ENCODE data around the gene SLC66A1.

The SLC66A1 gene

DNA sequence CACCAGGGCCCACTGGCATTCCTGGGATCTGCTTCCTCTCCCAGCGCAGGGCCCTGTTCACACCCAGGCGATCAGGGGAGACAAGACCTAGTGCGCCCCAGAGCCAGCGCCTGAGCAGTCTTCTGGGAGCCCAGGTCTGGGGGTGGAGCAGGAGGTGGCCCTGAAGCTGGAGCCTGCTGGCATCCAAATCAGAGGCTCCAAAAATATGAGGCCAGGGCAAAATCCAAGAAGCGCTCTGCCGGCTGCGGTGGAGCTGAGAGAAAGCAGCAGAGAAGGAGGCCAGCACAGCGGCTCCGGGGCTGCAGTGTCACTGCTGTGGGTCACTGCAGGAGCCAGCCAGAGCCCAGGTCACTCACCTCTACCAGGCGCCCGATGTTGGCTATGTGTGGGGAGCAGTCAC is 32.7 kb downstream of the SLC66A1 start:
- DNase-seq, result no peak

DNA sequence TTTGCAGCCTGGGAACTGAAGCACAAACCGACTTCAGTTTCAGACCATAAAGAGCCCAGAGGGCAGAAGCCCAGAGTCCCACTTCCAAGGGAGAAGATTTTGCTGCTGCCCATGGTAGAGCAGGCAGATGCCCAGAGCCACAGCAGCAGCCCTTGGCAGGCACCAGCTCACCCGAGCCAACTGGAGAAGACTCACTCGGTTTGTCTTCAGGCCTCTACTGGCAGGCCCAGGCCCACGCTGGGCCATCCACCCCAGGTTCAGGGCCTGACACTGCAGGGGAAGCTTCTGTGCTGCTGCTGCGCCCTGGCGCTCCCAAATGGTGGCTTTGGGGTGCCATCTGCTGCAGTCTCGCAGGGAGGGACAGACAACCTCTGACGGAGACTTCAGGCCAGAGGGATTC is 33.3 kb downstream of the SLC66A1 start:
- DNase-seq, result no peak

DNA sequence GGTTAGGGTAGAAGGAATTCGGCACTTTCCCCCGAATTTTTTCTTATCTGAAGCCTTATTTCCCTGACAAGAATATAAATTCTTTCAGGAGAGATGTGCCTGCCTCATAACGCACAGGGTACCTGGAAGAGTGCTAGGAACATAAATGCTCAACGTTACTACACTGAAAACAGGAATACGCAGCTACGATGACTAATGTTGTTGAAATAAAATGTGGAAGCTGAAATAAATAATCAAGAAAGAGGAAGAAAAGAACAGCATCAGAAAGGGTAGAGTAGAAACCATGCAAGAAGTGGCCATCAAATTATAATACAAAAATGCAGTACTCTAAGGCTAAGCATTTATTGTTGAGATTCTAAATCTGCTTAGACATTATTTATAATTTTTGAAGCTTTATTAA is 33.9 kb downstream of the SLC66A1 start:
- no peak for DNase-seq

DNA sequence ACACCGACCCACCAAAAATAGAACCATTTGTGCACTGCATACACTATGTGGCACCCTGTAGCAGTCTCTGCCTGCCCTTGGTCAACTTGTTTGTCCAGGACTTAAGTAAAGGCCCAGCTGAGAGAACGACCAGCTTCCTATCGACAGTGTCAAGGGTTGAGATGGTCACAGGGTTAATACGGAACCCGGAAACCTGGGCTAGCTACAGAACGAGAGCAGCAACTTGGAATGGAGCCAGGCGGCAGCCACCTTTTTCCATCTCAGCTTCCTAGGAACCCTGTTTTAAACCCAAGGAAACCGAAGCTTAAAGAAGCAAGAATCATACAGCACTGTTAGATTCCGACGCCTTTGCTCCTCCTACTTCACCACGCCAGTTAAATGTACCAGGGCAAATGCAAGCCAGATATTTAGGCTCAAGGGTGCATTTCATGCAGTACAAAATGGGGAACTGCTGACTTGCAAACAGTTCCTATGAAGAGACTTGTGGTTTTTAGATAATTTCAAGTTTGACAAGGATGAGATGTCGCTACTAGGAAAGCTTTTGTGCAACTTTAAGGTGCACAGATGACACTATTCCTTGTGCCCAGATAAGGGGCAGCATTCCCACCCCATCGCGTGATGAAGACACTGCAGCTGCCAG is 35.5 kb downstream of the SLC66A1 start:
- no peak for DNase-seq

DNA sequence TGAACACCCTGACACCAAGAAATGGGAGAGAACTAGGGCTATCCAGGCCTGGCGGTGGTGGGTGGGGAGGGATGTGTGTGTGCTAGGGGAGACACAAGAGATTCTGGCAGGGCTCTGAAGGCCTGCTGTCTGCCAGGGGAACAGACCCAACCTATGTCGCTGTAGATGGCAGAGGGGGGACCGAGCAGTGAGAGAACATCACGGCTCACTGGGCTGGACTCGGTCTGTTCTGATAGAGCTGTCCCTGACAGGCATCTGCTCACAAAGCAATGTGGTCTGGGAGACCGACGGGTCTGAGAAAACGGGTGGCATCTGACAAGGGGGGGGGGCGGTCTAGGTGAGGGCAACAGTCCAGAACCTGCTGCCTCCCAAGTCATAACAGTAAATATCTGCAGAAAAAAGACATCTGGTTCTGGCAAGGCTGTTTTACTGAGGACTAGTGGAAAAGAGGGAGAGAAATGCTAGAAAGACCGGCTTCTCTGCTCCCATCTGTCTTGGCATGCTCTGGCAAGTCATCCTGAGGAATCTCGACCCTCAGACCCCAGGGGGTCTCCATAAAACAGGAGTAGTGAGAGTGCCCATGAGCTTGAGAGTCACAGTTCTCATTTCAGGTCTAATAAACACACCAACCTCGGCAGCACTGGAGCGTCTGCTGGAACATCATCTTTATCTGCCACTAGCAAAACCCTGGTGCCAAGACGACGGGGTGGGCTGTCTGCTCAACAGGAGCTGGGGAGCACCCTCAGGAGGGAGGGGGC is 36.5 kb downstream of the SLC66A1 start:
- DNase-seq, result no peak

DNA sequence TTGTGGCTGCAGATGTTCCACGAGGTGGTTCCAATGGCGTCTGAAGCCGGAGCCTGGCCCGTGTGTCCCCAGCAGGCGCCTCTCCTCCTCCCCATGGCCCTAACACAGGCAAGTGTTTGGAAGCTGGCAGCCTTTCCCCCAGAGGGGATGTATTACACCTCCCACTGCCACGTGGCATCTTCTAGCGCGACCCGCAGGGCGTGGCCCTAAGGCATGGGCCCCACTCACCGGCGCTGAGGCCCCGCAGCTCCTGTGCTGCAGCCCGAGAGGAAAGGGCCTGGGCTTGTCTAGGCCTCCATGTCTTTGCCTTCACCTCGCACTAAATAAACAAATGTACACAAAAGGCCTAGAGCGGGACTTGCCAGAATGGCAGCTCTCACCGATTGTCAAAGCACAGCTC is 37.9 kb downstream of the SLC66A1 start:
- DNase-seq, result no peak

DNA sequence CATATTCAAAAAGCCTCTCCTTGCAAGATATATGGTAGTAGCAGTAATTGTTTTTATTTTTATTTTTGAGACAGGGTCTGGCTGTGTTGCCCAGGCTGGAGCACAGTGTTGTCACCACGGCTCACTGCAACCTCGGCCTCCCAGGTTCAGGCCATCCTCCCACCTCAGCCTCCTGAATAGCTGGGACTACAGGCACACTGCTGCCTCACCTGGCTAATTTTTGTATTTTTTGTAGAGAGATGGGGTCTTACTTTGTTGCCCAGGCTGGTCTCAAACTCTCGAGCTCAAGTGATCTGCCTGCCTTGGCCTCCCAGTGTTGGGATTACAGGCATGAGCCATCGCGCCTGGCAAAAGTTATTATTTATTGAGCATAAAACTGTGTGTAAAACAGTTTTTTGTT is 38.4 kb downstream of the SLC66A1 start:
- DNase-seq, result no peak

DNA sequence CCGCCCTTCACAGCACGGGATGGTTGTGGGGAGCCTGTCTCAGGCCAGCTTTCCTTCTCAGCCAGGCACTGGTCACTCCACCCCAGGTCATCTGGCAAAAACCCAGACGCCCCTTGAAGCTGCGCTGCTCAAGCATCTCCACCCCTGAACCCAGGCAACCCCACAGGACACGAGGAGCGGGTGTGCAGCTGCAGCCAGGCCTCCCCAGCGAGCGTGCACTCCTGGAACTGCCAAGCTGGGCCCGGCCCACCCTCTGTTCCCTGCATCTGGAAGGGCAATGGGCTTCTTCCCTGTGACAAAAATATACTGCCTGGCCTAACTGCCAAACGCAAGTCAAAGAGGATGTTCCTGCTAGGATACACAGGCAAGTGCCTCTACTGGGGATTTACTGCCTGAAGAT is 39.7 kb downstream of the SLC66A1 start:
- DNase-seq, result no peak

DNA sequence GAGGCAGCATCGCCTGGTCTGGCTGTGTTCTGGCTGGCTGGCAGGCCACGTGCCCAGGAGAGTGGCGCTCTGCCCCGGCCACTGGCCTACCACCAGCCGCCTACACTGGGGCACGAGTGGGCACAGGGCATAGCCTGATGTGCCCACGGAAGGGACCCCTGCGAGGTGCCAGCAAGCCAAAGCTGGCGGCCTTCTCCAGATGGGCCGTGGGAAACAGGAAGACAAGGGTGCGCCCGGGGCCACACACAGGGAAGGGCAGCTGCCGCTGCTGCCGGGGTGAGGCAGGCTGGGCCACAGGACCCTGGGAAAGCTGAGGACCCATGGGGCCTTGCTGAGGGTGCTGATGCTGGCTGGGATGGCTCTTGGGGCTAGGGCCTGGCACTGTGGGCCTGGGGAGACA is 40.7 kb downstream of the SLC66A1 start:
- no peak for DNase-seq

DNA sequence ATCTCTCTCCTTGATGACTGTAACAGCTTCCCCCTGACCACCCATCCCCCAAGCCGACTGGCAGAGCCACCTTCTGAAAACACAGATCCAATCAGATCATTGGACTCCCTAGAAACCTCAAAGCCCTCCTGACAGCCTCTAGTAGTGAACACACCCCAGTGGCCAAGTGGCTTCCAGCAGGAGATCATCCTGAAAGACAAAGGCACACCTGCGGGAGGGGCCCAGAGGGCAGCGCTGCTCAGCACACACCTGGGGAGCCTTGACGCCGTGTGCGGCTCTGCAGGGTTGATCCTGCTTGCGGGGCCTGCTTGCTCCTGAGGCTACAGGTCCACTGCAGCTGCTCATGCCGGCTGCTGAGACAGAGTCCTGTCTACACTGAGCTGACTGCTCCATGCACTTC is 41.5 kb downstream of the SLC66A1 start:
- no peak for DNase-seq

DNA sequence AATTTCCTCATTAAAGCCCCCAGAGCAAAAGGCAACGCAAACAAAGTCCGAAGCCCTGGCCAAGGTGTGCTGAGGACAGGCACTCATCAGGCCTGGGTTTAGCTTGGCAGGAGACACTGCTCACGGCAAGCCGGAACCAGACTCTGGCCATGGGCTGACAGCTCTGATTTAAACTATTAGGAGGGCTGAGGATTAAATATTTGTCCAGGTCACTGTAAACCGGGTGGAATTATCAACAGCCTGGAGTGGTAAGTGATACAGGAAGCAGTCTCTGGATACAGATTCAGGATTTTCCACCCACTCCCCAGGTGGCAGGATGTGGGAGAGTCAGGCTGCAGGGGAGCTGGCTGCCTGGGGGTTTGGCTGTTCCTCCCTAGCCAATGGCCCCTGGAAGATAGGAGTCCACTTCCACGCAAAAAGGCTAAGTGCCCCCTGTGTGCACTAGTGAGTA is 42.4 kb downstream of the SLC66A1 start:
- DNase-seq, result no peak

DNA sequence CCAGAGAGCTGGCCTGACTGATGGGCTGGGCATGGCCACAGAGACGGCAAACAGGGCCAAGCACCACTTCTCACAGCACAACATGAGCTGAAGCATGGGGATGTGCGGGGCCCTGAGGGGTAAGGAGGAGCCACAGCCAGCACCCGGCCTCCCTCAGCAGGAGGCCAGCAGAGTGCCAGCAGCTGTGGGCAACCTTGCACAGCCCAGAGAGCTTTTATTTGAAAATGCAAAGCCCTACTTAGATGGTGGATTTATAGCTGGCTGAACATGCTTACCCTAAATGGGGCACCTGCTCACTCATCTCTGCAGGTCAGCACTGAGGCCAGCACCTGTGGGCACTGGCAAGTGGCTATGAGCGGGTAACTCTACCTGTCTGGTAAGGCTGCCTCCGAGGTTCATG is 44.1 kb downstream of the SLC66A1 start:
- no peak for DNase-seq

DNA sequence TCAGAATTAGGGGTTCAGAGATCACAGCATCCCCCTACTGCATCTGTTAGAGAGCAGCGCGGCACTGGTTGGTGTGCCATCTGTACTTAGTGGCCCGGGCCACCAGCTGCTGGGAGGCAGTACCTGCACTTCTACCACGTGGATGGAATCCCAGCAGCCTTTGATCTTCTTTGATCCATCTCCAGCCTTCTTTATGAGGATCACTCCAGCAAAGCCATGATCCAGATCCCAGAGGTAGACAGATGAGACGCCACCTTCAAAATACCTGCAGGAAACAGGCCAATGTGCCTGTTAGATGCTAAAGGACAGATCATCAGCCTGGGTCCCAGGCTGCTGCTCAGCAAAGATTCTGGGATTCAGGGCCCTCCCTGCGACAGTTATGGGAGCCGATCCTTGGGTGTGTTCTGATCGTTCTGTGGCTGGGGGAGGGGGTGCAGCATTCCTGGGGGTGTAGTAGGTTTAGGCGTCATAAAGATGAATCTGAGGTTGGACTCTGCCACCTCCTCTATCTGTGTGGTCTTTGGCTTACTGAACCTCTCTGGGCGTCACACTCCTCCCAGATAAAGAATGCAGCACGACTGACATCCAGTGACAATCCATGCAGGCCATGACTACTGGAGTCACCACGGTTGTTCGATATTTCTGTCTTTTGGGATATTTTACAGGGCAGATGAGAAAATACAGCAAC is 45.3 kb downstream of the SLC66A1 start:
- DNase-seq, result no peak

DNA sequence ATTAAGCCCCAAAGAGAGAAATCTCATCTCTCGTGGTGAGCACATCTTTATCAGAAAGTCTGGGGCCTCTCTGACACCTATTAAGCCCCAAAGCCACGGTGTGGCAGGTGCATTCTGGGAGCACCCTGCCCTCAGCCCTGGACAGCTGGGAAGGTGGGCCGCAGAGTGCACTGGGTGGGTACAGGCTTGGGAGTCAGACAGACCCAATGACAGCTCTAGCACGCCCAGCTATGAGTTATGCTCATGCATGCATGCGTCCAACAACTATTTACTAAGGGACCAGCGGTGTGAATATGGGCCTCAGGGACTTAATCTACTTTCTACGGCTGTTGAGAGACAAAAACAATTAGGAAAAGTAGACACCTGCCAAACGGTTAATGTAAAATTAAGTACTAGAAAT is 46.6 kb downstream of the SLC66A1 start:
- DNase-seq, result no peak

DNA sequence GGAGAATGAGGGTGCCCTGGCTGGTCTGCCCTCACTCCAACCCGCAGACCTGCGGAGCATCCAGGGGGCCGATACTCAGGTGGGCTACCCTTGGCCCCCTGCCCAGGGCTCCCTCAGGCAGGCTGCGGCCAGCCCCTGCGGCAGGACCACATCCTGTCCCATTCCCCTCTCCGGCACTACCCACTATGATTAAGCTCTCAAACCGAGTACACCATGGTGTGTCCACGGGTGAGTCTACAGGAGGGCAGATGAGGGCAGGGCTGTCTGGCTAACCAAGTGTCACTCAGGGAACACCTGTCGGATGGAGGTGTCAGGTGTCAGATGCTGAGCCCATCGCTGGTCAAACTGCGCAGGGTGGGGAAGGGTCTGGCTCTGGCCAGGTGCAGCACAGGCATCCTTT is 47.2 kb downstream of the SLC66A1 start:
- no peak for DNase-seq

DNA sequence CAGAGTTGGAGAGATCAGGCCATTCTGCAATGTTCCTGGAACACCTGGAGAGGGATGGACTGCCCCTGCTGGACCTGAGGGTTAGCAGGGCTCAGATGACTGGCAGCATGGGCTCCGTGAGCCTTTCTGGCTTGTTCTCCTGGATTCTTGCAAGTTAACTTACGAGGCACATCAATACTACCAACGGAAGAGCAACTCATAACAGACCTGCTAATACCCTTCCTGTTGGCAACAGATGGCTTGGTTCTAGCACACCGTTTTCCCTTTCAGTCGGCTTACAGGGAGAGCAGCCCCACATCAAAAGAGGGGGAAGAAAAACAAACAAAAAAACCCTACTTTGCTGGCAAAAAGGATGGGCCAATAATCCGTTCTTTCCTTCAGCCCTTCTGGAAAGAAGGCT is 47.9 kb downstream of the SLC66A1 start:
- DNase-seq, result no peak

DNA sequence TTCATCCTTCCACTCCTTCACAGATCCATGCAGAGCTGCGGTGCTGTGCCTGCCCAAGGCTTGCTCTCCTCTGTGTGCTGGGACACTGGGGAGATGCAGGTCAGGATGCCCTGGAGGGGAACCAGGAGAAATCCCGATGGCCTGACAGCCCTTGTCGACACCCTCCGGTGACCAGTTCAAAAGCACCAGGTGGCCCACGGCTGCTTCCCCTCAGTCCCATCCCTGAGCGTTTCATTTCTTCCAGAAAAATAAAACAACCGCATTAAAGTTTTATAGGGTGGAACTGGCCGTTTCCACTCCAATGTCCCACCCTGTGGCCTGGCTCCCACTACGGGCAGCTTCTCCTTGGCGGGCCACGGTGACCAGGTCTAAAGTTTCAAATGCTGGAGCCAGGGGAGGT is 48.3 kb downstream of the SLC66A1 start:
- DNase-seq, result no peak

DNA sequence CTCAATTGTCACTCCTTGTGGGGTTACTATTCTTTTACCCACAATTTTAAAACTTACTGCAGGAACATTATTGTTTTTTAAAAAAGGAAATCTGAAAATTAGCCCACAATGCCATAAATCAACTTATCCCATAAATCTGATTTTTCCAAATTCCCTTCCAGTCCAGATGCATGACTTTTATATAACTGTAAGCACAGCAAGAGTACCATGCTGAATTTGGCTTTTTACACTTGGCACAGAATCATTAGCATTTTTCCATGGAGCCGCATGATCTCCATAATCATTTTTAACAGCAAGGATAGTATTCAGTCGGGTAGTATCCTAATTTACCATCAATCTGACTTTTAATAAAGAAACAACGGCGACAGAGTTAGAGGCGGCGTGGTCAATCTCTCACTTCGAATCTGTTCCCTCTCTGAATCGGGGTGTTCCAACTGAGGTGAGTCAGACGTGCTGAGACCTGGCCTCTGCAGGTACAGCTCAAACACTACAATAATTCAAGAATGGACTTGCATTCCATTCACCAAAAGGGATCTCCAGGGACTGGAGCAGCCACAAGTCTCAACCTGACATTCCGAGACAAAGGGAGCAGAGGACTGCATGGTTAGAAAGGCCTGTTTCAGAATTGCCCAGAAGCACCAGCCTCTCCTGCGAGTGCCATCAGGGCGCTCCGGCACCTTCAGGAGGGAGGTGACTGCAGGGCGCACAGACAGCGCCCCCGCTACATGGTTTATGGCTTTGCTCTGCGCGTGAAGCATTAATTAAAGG is 48.9 kb downstream of the SLC66A1 start:
- DNase-seq, result no peak

DNA sequence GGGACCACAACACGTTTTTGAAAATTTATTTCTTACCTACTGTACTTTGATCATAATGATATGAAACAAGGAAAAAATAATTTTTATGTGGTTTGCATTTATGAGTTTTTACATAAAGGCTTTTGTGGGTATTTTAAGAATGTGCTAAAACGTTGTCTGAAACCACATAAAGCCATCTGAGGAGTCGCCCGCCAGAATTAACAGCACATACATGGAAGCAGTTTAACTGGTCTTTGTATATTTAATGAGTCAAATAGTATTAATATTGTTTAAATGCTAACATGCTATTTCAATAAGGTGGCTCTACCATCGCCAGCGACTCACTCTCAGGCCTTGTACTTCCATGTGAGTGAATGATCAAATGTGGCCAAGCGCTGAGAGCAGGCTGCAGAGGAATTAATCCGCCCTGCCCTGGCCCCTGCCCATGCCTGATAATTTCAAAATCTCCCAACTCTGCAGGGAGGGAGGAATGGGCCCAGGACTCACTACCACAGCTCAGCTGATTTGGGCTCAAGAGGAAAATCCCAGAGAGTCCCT is 49.6 kb downstream of the SLC66A1 start:
- DNase-seq, result no peak

DNA sequence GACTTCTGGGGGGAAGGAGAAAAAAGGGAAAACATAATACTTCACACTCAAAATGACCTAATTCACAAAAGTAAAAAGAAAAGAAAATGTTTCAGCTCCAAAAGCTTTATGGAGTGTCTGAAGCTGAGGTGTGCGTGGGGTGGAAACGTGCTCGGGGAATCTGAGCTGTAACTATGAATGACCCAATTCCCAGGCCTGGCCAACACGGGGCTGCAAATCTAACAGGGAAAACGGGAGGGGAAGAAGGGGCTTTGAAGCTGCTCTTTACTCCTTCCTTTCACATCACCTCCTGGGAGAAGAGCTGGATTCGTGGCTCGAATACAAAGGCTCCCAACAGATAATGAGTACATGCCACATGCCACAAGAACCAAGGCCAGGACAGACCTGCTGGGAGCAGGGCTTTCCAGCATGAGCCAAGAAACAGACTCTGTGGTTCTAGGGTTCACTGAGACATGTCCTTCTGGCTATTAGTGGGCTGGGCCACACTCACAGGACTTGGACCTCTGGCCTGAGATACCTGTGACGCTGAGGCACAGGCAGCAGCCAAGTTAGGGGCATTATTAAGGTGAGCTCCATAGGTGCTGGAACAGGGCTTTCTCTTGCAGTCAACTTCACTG is 51.5 kb downstream of the SLC66A1 start:
- DNase-seq, result no peak

DNA sequence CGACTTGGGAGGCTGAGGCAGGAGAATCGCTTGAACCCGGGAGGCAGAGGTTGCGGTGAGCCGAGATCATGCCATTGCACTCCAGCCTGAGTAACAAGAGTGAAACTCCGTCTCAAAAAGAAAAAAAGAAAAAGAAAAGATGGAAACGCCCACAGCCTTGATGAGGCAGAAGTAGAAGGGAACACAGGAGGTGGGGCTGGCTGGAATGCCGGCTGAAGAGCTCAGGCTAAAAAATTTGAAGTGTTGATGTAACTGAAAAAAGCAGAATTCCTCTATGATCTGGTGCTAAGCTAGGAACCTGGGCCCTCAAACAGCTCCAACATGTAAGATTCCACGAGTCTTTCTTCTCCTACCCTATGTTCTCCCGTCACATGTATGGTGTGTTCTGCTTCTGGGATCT is 53.6 kb downstream of the SLC66A1 start:
- DNase-seq, result no peak

DNA sequence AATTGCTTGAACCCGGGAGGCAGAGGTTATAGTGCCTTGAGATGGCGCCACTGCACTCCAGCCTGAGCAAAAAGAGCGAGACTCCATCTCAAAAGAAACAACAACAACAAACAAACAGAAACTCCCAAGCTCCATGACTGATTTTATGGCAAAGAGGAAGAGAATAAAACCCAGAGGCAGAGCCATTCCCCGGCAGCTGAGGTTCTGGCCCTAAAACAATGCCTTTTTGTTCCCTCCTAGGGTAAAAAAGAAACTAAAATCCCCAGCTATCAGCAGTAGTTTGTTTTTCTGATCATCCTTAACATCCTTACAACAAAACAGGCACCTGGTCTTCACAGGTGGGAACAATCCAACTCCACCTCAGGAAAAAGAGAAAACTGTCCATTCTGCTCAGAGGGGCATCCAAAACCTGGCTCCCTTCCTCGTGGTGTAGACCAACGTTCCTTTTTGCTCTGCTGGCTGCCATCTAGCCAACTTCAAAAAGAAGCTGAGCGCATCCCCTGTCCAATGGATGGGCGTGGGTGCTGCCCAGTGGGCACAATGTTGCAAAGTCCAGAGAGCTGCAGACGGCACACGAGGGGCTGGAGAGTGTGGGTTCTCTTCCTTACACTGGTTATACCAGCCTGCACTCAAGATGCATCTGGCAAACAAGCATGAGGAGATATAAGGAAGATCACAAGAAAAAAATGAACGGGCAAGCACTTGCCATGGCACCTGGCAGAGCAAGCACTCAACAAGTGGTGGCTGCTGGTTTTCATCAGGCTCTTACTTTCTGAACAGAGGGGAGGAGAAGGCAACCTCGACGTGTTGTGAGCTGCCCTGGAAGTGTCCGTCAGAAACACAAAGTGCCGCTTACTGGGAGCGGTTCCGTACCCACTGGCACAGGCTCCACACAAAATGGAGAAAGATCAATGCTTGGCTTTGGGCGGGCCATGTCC is 54.7 kb downstream of the SLC66A1 start:
- DNase-seq, result no peak
